ENCODE data around the gene NOL9.

The NOL9 gene

DNA sequence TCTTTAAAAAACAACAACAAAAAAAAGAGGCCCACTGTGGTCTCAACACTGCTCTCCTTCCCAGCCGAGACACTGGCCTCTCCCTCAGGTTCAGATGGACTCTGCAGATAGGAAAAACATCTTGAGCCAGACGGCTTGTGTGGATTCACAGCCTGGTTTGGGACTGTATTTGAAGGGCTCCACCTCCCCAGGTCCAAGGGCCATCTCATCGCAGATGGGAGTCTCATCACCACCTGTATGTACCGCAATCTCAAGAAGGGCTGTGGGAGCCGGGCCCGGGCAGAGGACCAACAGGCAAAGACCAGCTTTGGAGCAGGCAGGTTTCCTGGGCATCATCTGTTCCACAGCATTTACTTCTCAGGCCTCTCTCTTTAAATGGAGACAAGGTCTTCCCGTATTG, 35.7 kb upstream of the NOL9 start:
- no peak for DNase-seq (ENCODE audit: low read depth)

DNA sequence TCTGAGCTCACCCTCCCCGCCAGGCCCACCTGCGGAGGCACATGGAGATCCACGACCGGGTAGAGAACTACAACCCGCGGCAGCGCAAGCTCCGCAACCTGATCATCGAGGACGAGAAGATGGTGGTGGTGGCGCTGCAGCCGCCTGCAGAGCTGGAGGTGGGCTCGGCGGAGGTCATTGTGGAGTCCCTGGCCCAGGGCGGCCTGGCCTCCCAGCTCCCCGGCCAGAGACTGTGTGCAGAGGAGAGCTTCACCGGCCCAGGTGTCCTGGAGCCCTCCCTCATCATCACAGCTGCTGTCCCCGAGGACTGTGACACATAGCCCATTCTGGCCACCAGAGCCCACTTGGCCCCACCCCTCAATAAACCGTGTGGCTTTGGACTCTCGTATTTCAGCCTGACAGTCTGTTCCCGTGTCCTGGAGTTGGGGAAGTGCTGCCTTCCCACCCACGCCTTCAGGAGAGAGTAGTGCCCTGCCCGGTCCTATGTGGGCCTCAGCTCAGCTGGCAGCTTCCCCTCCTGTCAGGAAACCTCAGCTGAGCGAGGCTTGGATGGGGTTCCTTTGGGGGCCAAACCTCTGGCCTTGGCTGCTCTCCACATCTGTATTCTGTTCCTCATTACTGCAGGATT, 34.7 kb upstream of the NOL9 start:
- DNase-seq (ENCODE audit: low read depth) = no peak

DNA sequence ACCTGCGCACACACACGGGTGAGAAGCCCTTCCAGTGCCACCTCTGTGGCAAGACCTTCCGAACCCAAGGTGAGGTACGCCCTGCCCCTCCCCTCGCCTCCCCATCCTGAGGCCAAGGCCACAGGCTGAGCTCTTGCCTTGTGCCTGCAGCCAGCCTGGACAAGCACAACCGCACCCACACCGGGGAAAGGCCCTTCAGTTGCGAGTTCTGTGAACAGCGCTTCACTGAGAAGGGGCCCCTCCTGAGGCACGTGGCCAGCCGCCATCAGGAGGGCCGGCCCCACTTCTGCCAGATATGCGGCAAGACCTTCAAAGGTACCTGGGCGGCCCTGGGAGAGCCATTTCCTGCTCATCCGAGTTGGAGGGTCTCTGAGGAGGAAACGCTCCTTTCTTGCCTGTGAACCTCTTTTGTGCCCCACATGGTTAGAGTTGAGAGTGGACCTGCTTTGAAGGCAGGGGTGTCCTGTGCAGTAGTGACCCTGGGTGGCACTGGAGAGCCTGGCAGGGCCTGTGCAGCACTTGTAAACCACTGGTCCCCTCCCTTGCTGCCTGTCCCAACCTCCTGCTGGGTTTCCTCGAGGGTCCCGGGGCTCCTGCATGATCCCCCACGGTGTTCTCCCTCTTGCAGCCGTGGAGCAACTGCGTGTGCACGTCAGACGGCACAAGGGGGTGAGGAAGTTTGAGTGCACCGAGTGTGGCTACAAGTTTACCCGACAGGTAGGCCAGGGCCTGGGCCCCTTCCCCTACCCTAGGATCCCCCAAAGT, 34.0 kb upstream of the NOL9 start:
- DNase-seq (ENCODE audit: low read depth) = no peak

DNA sequence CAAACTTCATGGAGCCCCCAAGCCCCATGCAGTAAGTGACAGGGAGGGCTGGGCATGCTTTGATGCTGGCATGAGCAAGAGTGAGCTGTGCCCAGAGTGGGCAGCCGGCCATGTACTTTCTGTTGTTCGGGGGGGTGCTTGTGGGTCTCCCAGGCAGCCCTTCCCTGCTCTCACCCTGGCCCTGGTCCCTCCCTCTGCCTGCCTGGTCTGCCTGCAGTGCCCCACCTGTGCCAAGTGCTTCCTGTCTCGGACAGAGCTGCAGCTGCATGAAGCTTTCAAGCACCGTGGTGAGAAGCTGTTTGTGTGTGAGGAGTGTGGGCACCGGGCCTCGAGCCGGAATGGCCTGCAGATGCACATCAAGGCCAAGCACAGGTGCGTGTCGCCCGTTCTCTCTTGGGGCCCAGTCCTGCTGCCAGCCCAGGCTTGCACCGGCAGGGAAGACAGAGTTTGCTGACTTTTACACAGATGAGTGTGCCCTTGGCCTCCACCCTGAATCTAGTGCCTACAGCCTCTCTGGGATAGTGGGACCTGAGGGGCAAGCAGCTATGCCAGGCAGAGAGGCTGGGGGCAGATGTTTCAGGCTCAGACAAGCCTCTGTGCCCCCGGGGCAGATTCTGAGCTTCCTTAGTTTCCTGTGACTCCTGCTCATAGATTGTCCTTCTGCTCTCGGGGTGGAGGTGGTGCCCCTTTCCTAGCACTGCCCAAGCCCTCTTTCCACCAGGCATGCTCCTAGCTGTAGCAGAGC, 33.1 kb upstream of the NOL9 start:
- peak; percentile 17 for DNase-seq (ENCODE audit: low read depth)

DNA sequence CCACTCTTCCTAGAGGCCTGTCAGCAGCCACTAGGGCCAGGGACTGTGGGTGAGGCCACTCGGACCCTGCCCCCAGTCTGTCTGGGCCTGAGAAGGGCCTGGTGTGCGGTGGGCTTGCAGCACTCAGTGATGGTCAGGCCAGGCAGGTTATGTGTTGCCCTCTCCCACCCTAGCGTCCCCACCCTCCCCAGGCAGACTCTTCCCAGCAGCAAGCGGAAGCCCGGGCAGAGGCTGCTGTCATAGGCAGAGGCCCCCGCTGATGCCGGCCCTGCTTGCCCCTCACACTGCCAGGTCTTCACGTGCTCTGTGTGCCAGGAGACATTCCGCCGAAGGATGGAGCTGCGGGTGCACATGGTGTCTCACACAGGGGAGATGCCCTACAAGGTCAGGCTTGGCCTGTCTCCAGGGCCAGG, 32.1 kb upstream of the NOL9 start:
- no peak for DNase-seq (ENCODE audit: low read depth)

DNA sequence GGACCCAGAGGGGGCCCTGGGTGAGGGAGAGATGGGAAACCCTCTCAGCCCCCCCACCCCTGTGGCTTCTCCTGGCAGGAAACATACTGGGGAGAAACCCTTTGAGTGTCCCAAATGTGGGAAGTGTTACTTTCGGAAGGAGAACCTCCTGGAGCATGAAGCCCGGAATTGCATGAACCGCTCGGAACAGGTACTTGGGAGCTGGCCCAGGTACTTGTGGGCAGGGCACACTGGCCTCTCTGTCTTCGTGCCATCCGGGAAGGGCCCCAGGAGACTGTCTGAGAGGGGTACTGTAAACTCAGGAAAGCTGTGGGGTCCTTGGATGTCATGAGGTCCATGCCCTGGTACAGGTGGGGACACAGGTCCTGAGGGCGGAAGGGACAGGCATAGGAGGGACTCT, 31.5 kb upstream of the NOL9 start:
- DNase-seq (ENCODE audit: low read depth) = no peak

DNA sequence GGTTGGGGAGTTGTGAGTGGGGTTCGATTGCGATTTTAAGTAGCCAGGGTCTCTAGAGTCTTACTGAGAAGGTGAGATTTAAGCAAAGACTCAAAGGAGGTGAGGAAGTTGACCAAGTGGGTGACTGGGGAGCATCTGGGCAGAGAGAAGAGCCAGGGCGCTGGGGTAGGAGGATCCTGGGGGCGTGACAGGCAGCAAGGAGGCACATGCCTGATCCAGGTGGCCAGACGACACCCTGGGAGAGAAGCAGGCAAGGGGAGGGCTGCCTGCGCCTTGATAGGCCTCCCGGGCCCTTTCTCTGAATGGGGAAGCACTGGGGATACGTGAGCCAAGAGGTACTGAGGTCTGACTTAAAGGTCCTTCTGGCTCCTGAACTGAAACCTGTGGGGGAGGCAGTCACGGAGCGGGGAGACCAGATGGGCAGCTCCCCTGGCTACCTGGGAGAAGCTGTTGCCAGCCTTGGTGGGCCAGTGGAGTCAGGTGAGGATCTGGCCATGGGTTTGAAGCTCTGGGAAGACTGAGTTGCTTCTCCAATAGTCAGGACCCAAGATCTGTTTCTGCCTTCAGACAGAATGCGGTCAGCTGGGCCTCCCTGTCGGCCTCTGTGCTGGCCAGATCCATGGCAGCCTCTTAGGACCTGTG, 30.9 kb upstream of the NOL9 start:
- no peak for DNase-seq (ENCODE audit: low read depth)

DNA sequence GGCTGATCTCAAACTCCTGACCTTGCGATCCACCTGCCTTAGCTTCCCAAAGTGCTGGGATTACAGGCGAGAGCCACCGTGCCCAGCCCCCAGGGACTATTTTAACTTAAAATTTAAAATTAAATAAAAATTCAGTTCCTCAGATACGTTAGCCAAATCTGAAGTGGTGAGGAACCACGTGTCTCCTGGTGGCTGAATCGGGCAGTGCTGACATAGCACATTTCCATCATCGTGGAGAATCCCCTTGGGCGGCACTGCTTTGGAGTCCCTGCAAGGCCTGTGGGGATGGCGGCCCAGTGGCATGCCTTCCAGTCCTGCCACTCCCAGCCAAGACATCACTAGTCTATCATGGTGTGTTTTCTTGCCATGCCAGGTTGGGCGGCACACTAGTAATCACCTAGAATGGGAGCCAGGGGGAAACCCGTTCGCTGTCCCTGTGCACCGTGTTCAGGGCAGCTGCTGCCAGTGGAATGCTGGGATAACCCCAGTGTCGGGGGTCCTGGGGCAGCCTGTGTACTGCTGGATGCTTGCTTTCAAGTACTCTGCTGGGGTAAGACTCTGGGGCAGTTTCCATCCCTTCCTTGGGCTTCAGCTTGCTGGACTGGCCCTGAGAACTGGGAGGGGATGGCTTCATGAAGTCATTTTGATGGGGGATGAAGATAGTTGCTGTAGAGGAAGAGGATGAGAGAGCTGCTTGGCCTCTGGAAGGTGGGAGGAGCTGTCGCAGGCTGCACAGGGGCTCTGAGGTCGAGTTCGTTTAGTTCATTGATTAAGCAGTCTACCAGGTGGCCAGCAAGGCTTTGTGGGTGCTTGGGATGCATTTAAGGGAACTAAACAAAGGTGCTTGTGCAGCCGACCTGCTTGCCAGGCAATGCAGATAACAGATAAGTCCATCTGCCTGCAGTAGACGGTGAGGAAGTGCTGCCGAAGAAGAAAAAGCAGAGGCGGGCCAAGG, 30.1 kb upstream of the NOL9 start:
- peak; percentile 29 for DNase-seq (ENCODE audit: low read depth)

DNA sequence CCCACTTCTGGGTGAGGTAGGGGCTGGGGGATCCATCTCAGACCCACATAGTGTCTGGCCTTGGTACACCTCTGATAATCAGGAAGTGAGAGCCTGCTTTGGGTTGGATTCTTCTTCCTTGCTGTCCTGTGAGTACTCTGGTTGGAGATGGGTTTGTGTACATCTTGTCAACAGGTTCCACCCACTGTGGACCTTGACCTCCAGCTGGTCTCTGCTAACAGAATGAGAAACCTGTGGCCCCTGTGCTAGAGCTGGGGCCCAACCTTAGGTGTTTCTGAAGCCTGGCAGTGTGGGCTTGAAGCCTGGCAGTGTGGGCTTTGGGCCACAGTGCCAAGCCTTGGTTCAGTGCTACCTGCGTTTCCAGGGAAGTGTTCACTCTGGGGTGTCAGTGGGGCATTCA, 28.1 kb upstream of the NOL9 start:
- DNase-seq (ENCODE audit: low read depth) = no peak

DNA sequence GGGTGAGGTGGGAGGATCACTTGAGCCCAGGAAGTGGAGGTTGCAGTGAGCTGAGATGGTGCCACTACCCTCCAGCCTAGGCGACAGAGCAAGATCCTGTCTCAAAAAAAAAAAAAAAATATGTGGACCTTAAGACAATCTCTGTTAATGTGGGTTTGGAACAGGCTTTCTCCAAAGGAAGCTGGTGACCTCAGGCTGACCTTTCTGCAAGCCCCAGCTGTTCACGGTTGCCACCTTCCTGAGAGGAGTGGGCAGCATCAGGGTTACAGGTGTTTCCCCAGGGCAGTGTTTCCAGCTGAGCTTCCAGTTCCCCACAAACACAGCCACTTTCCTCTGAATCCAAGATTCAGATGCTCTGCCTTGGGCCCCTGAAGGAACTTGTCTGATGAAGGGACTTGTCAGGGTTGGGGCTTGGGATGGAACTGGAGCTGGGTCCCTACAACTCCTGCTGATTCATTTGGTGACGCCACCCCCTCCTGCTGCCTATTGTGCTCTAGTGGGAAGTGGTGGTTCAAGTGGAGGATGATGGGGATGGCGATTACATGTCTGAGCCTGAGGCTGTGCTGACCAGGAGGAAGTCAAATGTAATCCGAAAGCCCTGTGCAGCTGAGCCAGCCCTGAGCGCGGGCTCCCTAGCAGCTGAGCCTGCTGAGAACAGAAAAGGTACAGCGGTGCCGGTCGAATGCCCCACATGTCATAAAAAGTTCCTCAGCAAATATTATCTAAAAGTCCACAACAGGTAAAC, 27.4 kb upstream of the NOL9 start:
- DNase-seq (ENCODE audit: low read depth) = peak; percentile 12

DNA sequence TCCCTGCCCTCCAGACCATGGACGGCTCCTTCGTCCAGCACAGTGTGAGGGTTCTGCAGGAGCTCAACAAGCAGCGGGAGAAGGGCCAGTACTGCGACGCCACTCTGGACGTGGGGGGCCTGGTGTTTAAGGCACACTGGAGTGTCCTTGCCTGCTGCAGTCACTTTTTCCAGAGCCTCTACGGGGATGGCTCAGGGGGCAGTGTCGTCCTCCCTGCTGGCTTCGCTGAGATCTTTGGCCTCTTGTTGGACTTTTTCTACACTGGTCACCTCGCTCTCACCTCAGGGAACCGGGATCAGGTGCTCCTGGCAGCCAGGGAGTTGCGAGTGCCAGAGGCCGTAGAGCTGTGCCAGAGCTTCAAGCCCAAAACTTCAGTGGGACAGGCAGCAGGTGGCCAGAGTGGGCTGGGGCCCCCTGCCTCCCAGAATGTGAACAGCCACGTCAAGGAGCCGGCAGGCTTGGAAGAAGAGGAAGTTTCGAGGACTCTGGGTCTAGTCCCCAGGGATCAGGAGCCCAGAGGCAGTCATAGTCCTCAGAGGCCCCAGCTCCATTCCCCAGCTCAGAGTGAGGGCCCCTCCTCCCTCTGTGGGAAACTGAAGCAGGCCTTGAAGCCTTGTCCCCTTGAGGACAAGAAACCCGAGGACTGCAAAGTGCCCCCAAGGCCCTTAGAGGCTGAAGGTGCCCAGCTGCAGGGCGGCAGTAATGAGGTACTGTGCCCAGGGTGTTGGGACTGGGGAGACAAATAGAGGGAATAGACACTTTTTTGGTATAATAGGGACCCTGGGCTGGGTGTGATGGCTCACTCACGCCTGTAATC, 26.5 kb upstream of the NOL9 start:
- peak; percentile 22 for DNase-seq (ENCODE audit: low read depth)

DNA sequence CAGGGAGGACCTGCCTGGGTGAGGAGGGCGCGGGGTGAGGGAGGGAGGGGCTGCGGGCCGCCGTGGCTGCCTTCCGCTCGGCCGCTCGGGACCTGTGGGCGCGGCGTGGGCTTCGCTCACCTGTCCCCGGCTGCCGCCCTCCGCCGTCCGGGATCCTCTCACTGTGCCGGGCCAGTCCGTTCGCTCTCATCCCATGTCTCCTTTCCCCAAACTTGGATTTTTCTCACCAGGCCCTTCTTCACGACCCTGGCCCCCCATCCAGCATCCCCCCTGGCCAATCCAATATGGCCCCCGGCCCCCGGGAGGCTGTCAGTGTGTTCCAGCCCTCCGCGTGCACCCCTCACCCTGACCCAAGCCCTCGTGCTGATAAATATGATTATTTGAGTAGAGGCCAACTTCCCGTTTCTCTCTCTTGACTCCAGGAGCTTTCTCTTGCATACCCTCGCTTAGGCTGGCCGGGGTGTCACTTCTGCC, 25.8 kb upstream of the NOL9 start:
- no peak for DNase-seq (ENCODE audit: low read depth)

DNA sequence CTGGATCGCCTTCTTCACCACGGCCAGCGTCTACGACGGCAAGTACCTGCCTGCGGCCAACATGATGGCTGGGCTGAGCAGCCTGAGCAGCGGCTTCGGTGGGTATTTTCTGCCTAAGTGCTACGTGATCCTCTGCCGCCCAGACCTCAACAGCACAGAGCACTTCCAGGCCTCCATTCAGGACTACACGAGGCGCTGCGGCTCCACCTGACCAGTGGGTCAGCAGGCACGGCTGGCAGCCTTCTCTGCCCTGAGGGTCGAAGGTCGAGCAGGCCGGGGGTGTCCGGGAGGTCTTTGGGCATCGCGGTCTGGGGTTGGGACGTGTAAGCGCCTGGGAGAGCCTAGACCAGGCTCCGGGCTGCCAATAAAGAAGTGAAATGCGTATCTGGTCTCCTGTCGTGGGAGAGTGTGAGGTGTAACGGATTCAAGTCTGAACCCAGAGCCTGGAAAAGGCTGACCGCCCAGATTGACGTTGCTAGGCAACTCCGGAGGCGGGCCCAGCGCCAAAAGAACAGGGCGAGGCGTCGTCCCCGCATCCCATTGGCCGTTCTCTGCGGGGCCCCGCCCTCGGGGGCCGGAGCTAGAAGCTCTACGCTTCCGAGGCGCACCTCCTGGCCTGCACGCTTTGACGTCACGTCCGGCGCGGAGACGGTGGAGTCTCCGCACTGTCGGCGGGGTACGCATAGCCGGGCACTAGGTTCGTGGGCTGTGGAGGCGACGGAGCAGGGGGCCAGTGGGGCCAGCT, 25.2 kb upstream of the NOL9 start, which contains the start of gene ZBTB48:
TSS of gene ZBTB48 (plus strand) at position 621 of the 745 bp plus-strand sequence. CDS start 616 bp downstream, outside the sequence.
- DNase-seq (ENCODE audit: low read depth) = peak; percentile 97

DNA sequence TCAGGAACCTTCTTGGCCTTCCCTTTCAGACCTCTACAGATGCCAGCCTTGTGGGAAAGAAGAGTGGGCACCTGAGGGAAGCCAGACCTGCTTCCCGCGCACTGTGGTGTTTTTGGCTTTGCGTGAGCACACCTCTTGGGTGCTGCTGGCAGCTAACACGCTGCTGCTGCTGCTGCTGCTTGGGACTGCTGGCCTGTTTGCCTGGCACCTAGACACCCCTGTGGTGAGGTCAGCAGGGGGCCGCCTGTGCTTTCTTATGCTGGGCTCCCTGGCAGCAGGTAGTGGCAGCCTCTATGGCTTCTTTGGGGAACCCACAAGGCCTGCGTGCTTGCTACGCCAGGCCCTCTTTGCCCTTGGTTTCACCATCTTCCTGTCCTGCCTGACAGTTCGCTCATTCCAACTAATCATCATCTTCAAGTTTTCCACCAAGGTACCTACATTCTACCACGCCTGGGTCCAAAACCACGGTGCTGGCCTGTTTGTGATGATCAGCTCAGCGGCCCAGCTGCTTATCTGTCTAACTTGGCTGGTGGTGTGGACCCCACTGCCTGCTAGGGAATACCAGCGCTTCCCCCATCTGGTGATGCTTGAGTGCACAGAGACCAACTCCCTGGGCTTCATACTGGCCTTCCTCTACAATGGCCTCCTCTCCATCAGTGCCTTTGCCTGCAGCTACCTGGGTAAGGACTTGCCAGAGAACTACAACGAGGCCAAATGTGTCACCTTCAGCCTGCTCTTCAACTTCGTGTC, 24.5 kb upstream of the NOL9 start:
- no peak for DNase-seq (ENCODE audit: low read depth)

DNA sequence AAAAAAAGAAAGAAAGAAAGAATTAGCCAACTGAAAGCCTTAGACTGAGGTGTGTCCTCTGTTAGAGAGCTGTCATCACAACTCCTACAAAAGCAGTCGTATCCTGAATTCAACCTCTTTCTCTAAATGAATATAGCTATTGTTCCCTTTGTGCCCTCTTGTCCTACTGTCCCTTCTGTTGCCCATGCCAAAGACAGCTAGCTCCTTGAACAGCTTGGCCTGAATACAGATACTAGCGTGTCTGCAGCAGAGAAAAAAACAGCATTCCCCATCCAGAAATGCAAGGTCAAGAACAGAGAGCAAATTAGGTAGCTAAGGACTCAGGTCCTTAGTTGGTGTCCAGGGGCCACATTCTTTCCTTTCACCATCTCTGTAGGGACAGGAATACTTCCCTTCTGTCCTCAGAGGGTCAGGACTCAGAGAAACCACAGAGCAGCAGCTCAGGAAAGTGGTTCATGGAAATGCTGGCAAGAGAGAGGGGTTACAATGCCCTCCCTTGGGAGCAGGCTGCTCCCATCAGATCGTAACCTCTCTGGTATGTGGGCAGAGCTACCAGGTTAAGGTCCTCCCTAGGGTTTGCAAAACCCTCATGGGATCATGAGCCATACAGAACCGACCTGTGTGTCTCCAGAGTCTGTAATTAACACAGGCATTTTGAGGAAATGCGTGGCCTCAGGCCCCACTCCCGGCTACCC, 23.7 kb upstream of the NOL9 start:
- DNase-seq (ENCODE audit: low read depth) = no peak

DNA sequence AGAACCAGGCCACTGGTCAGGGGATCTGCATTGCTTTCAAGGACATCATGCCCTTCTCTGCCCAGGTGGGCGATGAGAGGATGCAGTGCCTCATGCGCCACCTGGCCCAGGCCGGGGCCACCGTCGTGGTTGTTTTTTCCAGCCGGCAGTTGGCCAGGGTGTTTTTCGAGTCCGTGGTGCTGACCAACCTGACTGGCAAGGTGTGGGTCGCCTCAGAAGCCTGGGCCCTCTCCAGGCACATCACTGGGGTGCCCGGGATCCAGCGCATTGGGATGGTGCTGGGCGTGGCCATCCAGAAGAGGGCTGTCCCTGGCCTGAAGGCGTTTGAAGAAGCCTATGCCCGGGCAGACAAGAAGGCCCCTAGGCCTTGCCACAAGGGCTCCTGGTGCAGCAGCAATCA, 20.5 kb upstream of the NOL9 start:
- DNase-seq (ENCODE audit: low read depth) = no peak

DNA sequence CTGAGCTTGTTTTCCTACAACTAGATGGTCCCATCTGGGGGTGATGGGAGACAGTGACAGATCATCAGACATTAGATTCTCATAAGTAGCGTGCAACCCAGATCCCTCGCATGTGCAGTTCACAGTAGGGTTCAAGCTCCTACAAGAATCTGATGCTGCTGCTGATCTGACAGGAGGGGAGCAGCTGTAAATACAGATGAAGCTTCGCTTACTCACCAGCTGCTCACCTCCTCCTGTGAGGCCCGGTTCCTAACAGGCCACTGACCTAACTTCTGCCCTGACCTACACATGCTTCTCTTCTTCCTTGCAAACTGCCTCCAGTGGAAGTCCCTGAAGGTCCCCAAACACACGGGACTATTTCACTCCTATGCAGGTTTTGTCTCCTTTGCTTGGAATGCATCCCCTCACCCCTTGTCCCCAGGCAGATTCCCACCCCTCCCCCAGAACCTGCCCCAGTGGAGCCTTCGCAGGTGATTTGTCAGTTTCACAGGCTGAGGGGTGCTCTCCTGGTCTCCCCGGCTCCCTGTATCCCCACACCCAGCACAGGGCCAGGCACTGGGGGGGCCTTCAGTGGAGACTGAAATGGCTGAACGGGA, 19.8 kb upstream of the NOL9 start:
- DNase-seq (ENCODE audit: low read depth) = peak; percentile 55

All from ELR (cell line).